ENCODE measurements around the gene TEX22.

The TEX22 gene

GRCh38 chr14:105398044-105398725 is at the start of gene TEX22:
TEX22 (plus strand) TSS chr14:105398538; CDS start chr14:105399341, 803 bp downstream.
- H3K9me3 ChIP-seq (ENCODE audit: control insufficient read depth, insufficient read depth, low read length): peaks cover 9% of the 10 kb centered on the region
- H3K9ac ChIP-seq (ENCODE audit: low read depth, low read length): peak within 1 kb of the TSS; percentile 80
- H3K4me1 ChIP-seq (ENCODE audit: insufficient read depth, low read length): no peaks in the 10 kb centered on the region
- H3K36me3 ChIP-seq (ENCODE audit: insufficient read depth, low read length): no peaks in the 10 kb centered on the region; the same call in 1 of the 2 replicates

- Histone ChIP-seq H3K4me1 (ENCODE audit: insufficient read depth, low read length) (no peaks in the 10 kb centered on the region; the same call in 1 of the 2 replicates), H3K9me3 (ENCODE audit: control insufficient read depth, insufficient read depth, low read length) (no peaks in the 10 kb centered on the region), H3K36me3 (ENCODE audit: insufficient read depth, low read length) (no peaks in the 10 kb centered on the region), H3K9ac (ENCODE audit: low read depth, low read length) (no peak overlapping the region)
These were observed 49.2 kb upstream of the TEX22 start for GRCh38 chr14:105348945-105349699.

DNA sequence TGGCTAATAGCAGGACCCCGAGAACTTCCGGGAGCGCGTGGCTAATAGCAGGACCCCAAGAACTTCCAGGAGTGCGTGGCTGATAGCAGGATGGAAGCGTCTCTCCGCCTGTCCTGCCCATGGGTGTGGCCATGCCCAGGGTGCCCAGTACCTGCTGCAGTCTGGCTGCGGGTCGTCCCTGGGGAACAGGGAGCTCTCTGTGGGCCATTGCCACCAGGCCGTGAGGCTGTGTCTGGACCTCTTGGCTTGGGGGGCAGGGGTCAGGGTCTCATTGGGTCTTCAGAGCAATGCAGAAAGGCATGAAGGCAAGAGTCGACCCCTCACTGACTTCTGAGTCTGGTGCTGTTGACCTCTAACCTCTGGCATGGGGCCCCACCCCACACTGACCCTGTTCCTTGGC is 48.3 kb upstream of the TEX22 start:
- Histone ChIP-seq H3K9ac (ENCODE audit: low read depth, low read length) (no peak overlapping the region), H3K36me3 (ENCODE audit: insufficient read depth, low read length) (no peaks in the 10 kb centered on the region), H3K9me3 (ENCODE audit: control insufficient read depth, insufficient read depth, low read length) (no peaks in the 10 kb centered on the region), H3K4me1 (ENCODE audit: insufficient read depth, low read length) (no peaks in the 10 kb centered on the region; the same call in 1 of the 2 replicates)

DNA sequence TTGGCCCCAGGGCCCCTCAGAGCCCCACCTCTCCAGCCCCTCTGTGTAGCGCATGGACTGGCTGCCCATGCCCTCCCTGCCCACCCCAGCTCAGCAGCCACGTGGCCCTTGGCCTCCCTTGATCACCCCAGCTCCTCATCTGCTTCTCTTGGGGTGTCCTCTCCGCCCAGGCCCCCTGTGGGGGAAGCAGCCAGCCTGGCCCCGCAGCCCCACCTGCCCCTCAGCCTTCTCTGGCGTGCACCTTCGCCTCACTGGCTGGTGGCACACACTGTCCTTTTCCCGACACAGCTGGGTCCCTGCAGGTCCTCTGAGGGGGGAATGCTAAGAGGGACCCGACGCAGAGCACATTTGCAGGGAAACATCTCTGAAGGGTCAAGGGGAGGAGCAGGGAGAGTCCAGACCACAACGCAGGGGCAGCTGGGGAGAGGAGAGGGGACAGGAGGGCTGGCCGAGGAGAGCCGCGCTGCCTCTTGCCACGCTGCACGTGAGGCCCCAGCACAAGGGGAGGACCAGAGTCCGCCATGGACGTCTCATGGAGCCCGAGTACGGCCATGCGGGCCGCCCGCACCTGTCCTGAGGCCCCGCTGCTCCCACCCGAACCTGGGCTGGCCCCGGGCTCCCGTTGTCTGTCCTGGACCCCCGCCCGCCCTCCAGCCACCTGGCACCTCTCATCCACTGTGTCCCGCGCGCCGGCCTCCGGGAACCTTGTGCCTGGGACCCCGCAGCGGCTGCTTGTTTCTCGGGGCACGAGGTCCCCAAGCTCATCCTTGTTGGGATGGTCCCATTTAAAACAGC is 47.7 kb upstream of the TEX22 start:
- Histone ChIP-seq H3K4me1 (ENCODE audit: insufficient read depth, low read length) (no peaks in the 10 kb centered on the region; the same call in 1 of the 2 replicates), H3K36me3 (ENCODE audit: insufficient read depth, low read length) (no peaks in the 10 kb centered on the region), H3K9ac (ENCODE audit: low read depth, low read length) (no peak overlapping the region), H3K9me3 (ENCODE audit: control insufficient read depth, insufficient read depth, low read length) (no peaks in the 10 kb centered on the region)

GRCh38 chr14:105351410-105351809 is 46.9 kb upstream of the TEX22 start:
- H3K9me3 ChIP-seq (ENCODE audit: control insufficient read depth, insufficient read depth, low read length): no peaks in the 10 kb centered on the region
- no peak overlapping the region for H3K9ac ChIP-seq (ENCODE audit: low read depth, low read length)
- H3K4me1 ChIP-seq (ENCODE audit: insufficient read depth, low read length): no peaks in the 10 kb centered on the region; the same call in 1 of the 2 replicates
- H3K36me3 ChIP-seq (ENCODE audit: insufficient read depth, low read length): no peaks in the 10 kb centered on the region

DNA sequence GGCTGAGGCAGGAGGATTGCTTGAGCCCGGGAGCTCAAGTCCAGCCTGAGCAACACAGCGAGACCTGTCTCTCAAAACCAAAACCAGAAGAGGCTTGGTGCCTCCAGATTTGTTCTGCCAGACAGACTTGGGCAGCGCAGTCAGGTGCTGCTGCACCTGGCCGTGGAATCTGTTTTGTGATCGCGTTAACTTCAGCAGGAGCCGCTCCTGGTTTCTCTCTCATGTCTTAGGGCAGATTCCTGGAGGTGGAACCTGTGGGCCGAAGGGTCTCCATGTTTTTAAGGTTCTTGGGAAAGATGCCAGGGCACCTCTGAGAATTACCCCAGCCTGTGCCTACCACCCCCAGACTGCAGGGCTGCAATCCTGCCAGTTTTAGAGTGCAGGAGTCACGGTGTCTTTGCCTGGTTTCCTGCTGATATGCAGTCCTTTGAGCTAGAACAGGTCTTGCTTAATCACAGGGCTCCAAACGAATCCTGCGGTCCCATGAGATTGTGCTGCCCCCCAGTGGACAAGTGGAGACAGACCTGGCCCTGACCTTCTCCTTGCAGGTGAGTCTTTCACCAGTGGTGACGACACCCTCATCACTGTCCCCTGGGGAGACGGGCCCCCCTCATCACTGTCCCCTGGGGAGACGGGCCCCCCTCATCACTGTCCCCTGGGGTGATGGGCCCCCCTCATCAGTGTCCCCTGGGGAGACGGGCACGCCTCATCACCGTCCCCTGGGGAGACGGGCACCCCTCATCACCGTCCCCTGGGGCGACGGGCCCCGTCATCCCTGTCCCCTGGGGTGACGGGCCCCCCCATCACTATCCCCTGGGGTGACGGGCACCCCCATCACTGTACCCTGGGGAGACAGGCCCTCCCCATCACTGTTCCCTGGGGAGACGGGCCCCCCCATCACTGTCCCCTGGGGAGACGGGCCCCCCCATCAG is 46.2 kb upstream of the TEX22 start:
- H3K4me1 ChIP-seq (ENCODE audit: insufficient read depth, low read length): peaks cover 4% of the 10 kb centered on the region; the same call in 1 of the 2 replicates
- H3K36me3 ChIP-seq (ENCODE audit: insufficient read depth, low read length): no peaks in the 10 kb centered on the region
- H3K9ac ChIP-seq (ENCODE audit: low read depth, low read length): no peak overlapping the region
- no peaks in the 10 kb centered on the region for H3K9me3 ChIP-seq (ENCODE audit: control insufficient read depth, insufficient read depth, low read length)

DNA sequence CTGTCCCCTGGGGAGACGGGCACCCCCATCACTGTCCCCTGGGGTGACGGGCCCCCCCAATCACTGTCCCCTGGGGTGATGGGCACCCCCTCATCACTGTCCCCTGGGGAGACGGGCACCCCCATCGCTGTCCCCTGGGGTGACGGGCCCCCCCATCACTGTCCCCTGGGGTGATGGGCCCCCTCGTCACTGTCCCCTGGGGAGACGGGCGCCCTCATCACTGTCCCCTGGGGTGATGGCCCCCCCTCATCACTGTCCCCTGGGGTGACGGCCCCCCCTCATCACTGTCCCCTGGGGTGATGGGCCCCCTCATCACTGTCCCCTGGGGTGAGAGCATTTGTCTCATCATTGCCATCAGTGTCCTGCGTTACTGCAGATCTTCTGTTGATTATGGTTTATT is 45.2 kb upstream of the TEX22 start:
- no peak overlapping the region for H3K9ac ChIP-seq (ENCODE audit: low read depth, low read length)
- H3K9me3 ChIP-seq (ENCODE audit: control insufficient read depth, insufficient read depth, low read length): no peaks in the 10 kb centered on the region
- H3K36me3 ChIP-seq (ENCODE audit: insufficient read depth, low read length): no peaks in the 10 kb centered on the region
- peaks cover 4% of the 10 kb centered on the region; the same call in 1 of the 2 replicates for H3K4me1 ChIP-seq (ENCODE audit: insufficient read depth, low read length)

DNA sequence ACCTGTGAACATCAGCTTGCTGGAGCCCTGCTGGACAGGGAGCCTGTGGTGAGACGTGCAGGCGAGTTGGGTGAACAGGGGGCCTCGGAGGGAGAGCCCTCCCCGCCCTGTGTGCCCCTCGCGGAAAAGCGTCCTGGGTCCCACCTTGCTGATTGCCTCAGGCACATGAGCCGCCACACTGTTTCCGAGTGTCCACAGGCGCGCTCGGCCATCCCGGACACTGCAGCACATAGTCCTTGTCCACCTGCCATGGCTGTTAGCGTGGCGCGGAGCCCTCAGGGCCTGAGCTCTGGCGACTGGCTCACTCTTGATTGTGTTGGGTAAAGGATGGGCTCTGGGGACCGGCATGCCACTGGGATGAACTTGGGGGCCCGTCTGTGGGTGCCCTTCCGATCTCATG is 43.8 kb upstream of the TEX22 start:
- H3K9ac ChIP-seq (ENCODE audit: low read depth, low read length): no peak overlapping the region
- H3K4me1 ChIP-seq (ENCODE audit: insufficient read depth, low read length): peaks cover 4% of the 10 kb centered on the region; the same call in 1 of the 2 replicates
- H3K9me3 ChIP-seq (ENCODE audit: control insufficient read depth, insufficient read depth, low read length): no peaks in the 10 kb centered on the region
- H3K36me3 ChIP-seq (ENCODE audit: insufficient read depth, low read length): no peaks in the 10 kb centered on the region

- no peak overlapping the region for H3K9ac ChIP-seq (ENCODE audit: low read depth, low read length)
- peaks cover 4% of the 10 kb centered on the region; the same call in 1 of the 2 replicates for H3K4me1 ChIP-seq (ENCODE audit: insufficient read depth, low read length)
- H3K9me3 ChIP-seq (ENCODE audit: control insufficient read depth, insufficient read depth, low read length): no peaks in the 10 kb centered on the region
- no peaks in the 10 kb centered on the region for H3K36me3 ChIP-seq (ENCODE audit: insufficient read depth, low read length)
These were observed 43.2 kb upstream of the TEX22 start for GRCh38 chr14:105355049-105355575.

DNA sequence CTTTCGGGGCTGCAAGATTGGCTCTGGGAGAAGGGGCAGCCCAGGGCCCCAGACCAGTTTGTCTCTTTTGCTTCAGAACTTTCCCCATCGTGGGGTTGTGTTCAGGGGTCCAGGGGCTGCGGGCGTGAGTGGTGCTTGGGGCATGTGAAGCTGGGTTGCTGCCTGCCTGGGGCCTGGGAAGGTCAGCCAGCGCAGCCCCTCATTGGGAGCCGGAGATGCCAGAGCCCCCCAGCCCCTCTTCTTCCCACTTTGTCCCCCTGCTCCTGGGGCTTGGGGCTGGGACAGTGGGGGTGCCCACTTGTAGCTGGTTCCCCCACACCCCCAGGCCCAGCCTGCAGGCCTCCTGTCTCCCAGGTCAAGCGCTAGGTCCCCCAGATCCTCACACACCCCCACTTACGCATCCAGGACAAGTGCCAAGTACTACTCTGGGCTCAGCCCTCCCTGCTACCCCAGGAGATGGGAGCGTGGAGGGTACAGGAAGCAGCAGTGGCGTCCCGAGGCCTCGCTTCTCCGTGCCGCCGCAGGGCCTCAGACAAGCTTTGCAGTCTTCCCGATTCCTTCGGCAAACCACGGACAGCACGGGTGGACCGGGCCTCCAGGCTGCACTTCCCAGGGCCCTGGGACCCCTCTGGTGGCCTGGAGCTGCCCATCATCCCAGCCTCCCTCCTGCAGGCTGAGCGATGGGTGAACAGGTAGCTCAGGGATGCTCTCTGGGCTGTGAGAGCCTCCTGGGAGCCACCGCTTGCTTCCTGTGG is 42.3 kb upstream of the TEX22 start:
- no peak overlapping the region for H3K9ac ChIP-seq (ENCODE audit: low read depth, low read length)
- no peaks in the 10 kb centered on the region for H3K36me3 ChIP-seq (ENCODE audit: insufficient read depth, low read length)
- no peaks in the 10 kb centered on the region for H3K9me3 ChIP-seq (ENCODE audit: control insufficient read depth, insufficient read depth, low read length)
- peaks cover 4% of the 10 kb centered on the region; the same call in 1 of the 2 replicates for H3K4me1 ChIP-seq (ENCODE audit: insufficient read depth, low read length)

DNA sequence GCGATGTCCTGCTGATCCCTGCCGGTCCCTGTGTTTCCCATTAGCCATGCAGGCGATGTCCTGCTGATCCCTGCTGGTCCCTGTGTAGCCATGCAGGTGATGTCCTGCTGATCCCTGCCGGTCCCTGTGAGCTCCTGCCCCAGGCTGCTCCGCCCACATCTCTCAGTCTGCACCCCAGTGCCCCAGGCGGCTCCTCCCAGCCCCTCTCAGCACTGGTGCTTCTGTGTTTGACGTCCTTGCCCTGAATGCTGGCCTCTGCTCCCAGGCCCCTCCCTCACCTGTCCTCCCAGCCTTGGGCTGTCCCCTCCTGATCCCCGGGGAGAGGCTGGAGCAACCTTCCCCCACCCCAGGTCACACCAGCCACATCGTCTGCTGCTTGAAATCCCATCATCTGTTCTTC is 41.4 kb upstream of the TEX22 start:
- H3K36me3 ChIP-seq (ENCODE audit: insufficient read depth, low read length): no peaks in the 10 kb centered on the region
- no peak overlapping the region for H3K9ac ChIP-seq (ENCODE audit: low read depth, low read length)
- peaks cover 4% of the 10 kb centered on the region; the same call in 1 of the 2 replicates for H3K4me1 ChIP-seq (ENCODE audit: insufficient read depth, low read length)

GRCh38 chr14:105357626-105358025 is 40.7 kb upstream of the TEX22 start:
- Histone ChIP-seq H3K9ac (ENCODE audit: low read depth, low read length) (no peak overlapping the region), H3K9me3 (ENCODE audit: control insufficient read depth, insufficient read depth, low read length) (no peaks in the 10 kb centered on the region), H3K36me3 (ENCODE audit: insufficient read depth, low read length) (no peaks in the 10 kb centered on the region), H3K4me1 (ENCODE audit: insufficient read depth, low read length) (peaks cover 4% of the 10 kb centered on the region; the same call in 1 of the 2 replicates)

More for the DNA sequence above, 41.4 kb upstream of the TEX22 start:
- no peaks in the 10 kb centered on the region for H3K9me3 ChIP-seq (ENCODE audit: control insufficient read depth, insufficient read depth, low read length)

All from ES-I3 (cell line).